Superior temporal gyrus (tissue), 1 donor: ENCODE data around the gene SPATA21.
A peak's percentile ranks its signal among the peaks of the same experiment; 100 is the strongest.

Experiments
- DNase-seq: peaks from one replicate; pipeline ENCODE4 v3.0.0-alpha.2; 2016; ENCODE audit errors: extremely low spot score

The SPATA21 gene

DNA sequence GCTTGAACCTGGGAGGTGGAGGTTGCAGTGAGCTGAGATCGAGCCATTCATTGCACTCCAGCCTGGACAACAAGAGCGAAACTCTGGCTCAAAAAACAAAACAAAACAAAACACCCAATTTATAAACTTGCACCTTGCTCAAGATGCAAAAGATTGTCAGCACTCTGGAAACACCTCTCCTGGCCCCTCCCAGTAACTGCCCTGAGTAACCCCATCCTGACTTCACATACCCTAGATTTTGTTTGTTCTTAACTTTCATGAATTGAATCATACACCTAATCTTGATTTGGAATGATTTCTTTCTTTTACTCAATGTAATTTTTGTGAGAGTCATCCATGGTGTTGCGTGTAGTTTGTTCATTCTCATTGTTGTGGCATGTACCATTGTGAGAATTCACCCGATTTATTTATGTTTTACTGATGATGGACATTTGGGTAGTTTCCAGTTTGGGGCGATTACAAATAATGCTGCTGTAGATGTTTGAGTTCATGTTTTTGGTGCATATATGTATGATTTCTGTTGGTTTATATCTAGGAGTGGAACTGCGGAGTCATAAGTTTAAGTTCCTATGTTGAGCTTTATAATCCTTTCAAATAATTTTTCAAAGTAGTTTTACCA lies 13.7 kb upstream of the SPATA21 start:
- no peak for DNase-seq

DNA sequence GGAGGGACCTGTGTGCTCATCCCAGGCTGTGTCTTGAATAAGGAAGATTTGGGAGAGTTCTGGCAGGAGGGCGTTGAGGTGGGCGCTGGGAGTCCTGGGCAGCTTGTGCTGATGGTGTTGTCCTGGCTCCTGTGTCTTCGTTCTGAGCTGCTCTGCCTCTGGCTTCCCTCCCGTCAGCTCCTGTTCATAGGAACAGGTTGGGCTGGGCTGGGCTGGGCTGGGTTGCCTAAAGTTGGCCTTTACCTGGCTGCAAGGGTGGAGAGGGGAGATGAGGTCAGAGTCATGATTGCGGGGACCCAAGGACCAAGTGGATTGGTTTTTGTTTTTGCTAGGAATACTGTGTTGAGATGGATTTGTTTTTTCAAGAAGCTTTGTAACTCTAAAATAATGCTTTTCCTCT lies 12.4 kb upstream of the SPATA21 start:
- DNase-seq: no peak

DNA sequence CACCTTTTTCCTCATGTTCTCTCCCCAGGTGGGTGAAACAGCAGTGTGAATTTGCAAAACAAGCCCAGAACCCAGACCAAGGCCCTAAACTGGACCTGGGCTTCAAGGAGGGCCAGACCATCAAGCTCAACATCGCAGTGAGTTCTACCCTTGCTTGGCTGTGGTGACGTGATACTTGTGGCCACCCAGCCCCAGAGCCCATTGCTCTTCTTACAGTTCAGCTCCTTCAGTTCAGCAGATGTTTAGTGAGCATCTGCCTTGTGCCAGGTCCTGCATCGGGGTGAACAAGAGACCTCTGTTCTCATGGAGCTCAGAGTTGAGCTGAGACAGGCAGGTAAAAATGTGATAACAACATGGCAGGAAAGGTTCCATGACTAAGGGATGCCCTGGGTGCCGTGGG lies 11.8 kb upstream of the SPATA21 start:
- no peak for DNase-seq

DNA sequence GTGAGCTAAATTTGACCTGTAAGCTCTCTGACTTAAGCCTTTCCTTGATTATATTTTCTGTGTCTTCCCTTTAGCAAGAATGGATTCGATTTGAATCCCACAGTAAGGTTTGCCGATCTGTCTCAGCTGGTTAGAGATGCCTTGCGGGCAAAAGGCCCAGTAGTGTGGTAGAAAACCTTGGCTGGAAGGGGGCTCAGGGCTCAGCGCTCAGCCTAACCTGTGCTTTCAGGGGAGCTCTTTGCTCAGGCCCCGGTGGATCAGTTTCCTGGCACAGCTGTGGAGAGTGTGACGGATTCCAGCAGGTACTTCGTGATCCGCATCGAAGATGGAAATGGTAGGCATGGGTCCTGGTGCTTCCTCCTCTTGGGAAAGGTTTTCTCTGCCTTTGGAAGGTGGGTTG lies 10.4 kb upstream of the SPATA21 start:
- no peak for DNase-seq

- no peak for DNase-seq
Measured at GRCh38 chr1:16446116-16446515, 8.9 kb upstream of the SPATA21 start.

DNA sequence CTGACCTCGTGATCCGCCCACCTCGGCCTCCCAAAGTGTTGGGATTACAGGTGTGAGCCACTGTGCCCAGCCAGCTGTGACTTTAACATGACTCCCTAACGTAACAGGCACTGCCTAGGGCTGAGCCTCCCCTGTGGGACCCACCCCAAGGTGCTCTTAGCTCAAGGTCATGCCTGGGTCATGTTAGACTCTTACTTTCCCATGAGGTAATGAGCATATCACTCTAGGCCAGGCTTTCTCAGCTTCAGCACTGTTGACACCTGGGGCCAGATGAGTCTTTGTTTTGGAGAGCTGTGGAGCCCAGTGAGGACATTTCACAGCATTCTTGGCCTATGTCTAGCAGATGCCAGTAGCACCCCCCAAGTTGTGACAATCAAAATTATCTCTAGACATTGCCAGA lies 7.8 kb upstream of the SPATA21 start:
- no peak for DNase-seq

DNA sequence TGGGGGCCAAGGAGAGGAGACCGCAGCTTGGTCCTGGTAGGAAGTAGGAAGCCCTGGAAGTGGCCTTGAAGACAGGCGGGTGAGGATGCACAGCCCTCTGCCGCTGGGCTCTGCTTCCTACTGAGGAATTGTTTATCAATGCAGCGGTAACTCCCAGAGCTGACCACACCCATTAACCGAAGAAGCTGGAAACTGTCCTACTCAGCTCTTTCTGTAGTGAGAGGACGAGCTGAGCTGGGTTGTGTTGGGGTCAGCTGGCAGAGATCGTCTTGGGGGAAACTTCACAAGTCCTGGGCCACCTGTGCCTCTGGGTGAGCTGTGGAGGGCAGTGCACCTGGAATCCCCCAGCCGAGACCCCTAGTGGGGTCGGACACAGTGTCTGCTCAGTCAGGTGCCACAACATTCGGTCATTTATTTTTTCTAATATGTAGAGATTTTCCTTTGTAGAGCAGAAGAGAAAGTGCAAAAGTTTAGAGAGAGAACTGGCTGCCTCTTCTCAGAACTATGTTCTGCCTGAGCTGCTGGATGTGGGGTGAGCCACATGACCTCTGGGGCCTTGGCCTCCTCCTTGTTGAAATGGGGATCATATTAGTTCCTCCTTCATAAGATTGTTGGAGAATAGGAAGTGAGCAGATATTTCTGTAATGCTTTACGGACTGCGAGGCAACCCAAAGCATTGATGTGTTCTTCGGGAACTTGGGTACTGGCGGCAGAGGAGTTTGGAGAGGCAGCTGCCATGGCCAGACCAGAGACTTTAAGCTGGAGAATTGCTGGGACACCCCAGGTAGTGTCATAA lies 6.9 kb upstream of the SPATA21 start:
- no peak for DNase-seq

DNA sequence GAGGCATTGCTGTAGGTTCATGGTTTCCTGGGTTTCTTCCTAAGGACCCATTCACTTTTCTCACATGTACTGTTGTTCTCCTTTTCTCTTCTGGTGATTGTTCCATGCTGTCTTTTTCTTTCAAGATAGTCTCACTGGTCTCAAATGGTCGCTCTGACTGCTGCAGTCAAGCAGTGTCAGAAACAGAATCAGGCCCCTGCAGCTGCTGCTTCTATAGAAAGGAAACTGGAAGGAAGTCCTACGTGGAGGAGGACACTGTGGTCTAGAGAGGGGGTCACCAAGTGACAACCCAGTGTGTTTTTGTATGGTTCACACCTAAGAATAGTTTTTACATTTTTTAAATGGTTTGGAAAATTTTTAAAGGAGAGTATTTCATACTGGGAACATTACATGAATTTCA lies 5.7 kb upstream of the SPATA21 start:
- DNase-seq: no peak

GRCh38 chr1:16442265-16442664 lies 5.0 kb upstream of the SPATA21 start:
- DNase-seq: no peak

DNA sequence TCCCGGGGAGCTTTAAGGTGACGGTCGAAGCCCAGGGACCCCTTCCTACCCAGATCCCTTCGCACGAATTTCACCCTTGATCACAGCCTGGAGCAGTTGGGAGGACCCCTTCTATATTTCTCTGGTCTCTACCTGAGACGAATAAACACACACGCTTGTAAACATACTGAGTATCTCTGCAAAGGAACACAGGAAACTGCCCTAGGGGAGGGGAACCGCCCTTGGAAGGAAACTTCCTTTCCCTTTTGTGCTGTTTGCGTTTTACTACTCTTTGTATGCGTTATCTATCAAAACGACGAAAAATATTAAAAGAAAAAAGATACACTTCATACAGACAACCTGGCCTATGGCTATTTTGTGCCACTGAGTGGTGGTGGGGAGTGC lies 4.0 kb upstream of the SPATA21 start:
- no peak for DNase-seq

DNA sequence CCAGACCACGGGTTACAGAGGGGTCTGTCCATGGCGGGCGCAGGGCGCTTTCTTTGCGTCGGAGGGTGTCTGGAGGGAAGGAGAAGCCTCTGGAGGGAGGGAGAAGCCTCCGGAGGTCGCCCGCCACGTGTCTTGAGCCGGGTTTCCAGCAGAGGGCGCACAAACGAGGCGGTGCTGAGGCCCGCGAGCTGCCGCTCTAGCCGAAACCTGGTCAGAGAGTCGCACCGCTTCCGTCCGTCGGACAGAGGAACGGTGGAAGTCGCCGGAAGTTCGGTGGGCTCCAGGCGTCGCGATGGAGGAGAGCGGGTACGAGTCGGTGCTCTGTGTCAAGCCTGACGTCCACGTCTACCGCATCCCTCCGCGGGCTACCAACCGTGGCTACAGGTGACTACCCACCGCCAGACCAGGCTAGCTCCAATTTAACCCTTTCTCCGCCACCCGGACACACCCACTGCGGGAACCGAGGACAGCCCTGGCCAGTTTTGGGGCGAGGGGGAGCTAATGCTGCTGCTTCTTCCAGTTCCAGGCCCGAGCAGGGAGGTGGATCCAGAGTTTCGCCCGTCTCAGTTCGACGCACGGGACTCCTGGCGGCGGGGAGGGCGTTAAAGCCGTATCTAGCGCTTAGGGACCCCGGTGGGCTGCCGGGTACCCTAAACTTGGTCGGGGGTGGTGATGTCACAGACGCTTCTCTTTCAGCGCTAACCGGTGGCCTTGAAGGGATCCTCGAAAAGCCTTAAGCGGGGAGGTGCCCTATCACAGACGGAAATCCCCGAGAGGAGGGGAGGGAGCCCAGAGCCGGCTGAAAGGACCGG lies 3.5 kb upstream of the SPATA21 start, which contains the start of gene NECAP2:
NECAP2 (plus strand) TSS at position 255 of the 812 bp plus-strand sequence; CDS start at position 293, 38 bp downstream.
- peak; percentile 92 for DNase-seq

GRCh38 chr1:16440131-16440469 lies 2.9 kb upstream of the SPATA21 start:
- no peak for DNase-seq

GRCh38 chr1:16438924-16439323 lies 1.7 kb upstream of the SPATA21 start:
- DNase-seq: no peak

- DNase-seq: no peak
Measured at GRCh38 chr1:16438516-16438915, 1.3 kb upstream of the SPATA21 start.

DNA sequence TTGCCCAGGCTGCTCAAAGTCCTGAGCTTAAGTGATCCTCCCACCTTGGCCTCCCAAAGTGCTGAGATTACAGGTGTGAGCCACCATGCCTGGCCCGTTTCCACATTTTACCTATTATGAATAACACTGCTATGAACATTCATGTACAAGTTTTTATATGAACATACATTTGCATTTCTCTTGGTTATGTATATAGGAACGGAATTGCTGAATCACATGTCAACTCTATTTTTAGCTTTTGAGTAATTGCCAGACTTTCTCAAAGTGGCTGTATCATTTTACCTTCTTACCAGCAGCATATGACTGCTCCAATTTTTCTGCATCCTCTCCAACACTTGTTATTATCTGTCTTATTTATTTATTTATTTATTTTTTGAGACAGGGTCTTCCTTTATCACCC lies 2.7 kb downstream of the SPATA21 start:
- no peak for DNase-seq

DNA sequence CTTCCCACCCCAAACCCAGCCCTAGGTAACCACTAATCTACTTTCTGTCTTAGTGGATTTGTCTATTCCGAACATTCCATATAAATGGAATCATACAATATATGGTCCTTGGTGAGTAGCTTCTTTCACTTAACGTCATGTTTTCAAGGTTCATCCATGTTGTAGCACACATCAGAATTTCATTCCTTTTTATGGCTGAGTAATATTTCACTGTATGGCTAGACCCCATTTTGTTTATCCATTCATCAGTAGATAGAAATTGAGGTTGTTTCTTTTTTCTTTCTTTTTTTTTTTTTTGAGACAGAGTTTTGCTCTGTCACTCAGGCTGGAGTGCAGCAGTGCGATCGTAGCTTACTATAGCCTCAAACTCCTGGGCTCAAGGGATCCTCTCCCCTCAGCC lies 3.2 kb downstream of the SPATA21 start:
- no peak for DNase-seq

DNA sequence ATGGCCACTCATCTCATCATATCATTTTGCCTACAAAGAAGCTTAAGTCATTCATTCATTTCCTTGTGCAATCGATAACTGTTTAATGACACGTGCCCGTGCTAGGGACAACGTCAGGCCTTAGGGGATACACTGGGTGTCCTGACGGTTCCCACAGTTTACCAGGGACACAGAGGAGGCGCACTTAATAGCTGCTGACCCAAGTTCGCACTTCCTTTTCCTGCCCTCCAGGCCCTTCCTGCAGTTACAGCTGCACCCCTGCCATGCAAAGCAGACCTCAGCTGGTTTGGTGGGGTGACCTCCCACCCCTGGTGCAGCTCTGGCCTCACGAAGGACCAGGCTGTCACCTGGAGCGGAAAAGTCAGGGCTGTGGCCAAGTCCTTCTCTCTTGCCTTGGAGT lies 4.2 kb downstream of the SPATA21 start:
- DNase-seq: no peak

DNA sequence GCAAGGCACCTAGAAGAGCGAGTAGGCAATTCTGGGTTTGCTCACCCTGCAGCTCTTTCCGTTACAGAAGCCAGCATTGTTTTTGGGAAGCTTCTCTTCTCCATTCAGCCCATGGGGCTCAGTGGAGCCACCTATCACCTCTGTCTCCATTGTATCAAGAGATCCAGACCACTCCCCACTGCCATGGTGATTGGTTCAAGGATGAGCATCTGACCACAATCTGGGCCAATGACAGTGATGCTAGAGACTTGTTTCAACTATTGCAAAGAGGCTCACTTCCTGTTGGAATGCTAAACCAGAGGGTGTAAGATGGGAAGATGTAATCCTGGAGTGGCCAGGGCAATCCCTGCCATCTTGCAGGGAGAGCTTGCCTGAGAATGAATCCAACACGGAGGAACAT lies 6.6 kb downstream of the SPATA21 start:
- DNase-seq: no peak

GRCh38 chr1:16425125-16426025 lies 11.8 kb downstream of the SPATA21 start:
- DNase-seq: no peak

DNA sequence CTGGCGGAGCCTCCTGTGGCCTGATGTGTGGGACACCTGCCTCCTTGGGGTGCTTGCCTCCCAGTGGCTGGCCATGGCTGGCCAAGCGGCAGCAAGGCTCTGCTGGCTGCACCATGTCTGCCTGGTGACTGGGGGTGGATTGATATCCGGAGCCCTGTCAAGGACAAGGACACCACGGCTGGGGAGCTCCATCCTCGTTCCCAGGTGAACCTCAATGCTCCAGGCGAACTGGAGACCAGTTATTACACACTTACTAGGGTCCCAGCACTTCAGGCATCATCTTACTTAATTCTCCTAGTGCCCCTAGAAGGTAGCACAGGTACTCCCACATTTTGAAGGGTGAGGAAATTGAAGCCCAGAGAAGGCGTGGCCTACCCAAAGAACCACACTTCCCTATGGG lies 15.2 kb downstream of the SPATA21 start:
- DNase-seq: no peak

DNA sequence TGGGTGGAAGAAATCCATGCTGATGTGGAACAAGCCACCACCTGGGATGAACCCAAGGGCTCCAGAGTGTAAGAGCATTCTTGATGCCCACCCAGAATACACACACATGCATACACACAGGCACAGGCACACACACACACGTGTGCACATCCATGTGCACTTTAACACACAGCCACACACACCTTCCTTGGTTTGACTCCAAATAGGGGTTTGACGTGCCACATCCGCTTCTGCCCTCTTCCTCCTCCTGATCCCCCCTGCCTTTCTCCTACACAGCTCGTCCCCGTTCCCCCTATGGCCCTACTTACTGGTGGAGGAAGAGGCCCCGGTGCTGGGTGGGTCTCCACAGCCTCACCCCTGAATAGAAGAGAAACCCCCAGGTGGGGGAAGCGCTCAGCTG lies 16.0 kb downstream of the SPATA21 start:
- no peak for DNase-seq
